CD8-positive, alpha-beta memory T cell (primary cell): ENCODE measurements around the gene DUXB. TPM values are rescaled to one million over a fixed set of nuclear protein-coding genes. Genes with fewer than 3 reads are reported as not detected.
A peak's percentile ranks its signal among the peaks of the same experiment; 100 is the strongest.

Source experiments
- CTCF ChIA-PET: fragments of 350-600 bp; sonication (Branson Sonifier 250); formaldehyde crosslinking; loops from one replicate; lab custom pipeline; 2021; ENCODE audit warnings: antibody characterized with exemption; lab: Charles Lee
- POLR2A ChIA-PET: fragments of 350-600 bp; sonication (Branson Sonifier 250); formaldehyde crosslinking; loops from one replicate; lab custom pipeline; 2021; ENCODE audit warnings: antibody characterized with exemption; lab: Charles Lee
- DNase-seq, 5 donors: peaks; one replicate each; pipeline versions ENCODE4 v3.0.0 to v3.0.0-alpha.2; 2020 to 2022; ENCODE audit warnings: mixed read lengths in 1 of 5
- H3K27ac ChIP-seq: one replicate; pipeline ENCODE4 v1.7.0; 2013; ENCODE audit warnings: low read depth, mild to moderate bottlenecking, low read length, moderate library complexity
- H3K27me3 ChIP-seq: 2 replicates; pipeline ENCODE4 v1.7.0; 2013; ENCODE audit warnings: low read length, mild to moderate bottlenecking; ENCODE audit not compliant: insufficient read depth, poor library complexity, severe bottlenecking
- H3K36me3 ChIP-seq: 2 replicates; pipeline ENCODE4 v1.7.0; 2013; ENCODE audit warnings: mild to moderate bottlenecking, low read length, moderate library complexity; ENCODE audit not compliant: insufficient read depth
- H3K4me1 ChIP-seq: 2 replicates; pipeline ENCODE4 v1.7.0; 2013; ENCODE audit warnings: mild to moderate bottlenecking, low read length, moderate library complexity; ENCODE audit not compliant: insufficient read depth
- H3K4me3 ChIP-seq: 2 replicates; pipeline ENCODE4 v1.7.0; 2013; ENCODE audit warnings: mild to moderate bottlenecking, low read length
- H3K9me3 ChIP-seq: 2 replicates; pipeline ENCODE4 v1.7.0; 2013; ENCODE audit warnings: mild to moderate bottlenecking, low read length
- H3K27ac Mint-ChIP-seq, 8 donors: one replicate each; pipeline ENCODE4 v1.8.0; 2020 to 2021; ENCODE audit warnings: mixed read lengths in 8 of 8, mild to moderate bottlenecking in 6 of 8, inconsistent platforms in 3 of 8, moderate library complexity in 3 of 8
- H3K27me3 Mint-ChIP-seq, 2 donors: one replicate each; pipeline ENCODE4 v1.8.0; 2020 to 2021; ENCODE audit warnings: mixed read lengths in 2 of 2, mild to moderate bottlenecking in 1 of 2, moderate library complexity in 1 of 2
- H3K36me3 Mint-ChIP-seq, 3 donors: one replicate each; pipeline ENCODE4 v1.8.0; 2020 to 2021; ENCODE audit warnings: mixed read lengths in 3 of 3, inconsistent platforms in 1 of 3, mild to moderate bottlenecking in 1 of 3
- H3K4me1 Mint-ChIP-seq, 3 donors: one replicate each; pipeline ENCODE4 v1.8.0; 2020 to 2021; ENCODE audit warnings: mixed read lengths in 3 of 3, inconsistent platforms in 1 of 3, mild to moderate bottlenecking in 1 of 3
- H3K4me3 Mint-ChIP-seq, 7 donors: one replicate each; pipeline ENCODE4 v1.8.0; 2020 to 2021; ENCODE audit warnings: mixed read lengths in 7 of 7, mild to moderate bottlenecking in 6 of 7, moderate library complexity in 4 of 7, inconsistent platforms in 2 of 7
- H3K9me3 Mint-ChIP-seq, 5 donors: one replicate each; pipeline ENCODE4 v1.8.0; 2020 to 2022; ENCODE audit warnings: mixed read lengths in 5 of 5, mild to moderate bottlenecking in 3 of 5, moderate library complexity in 2 of 5, inconsistent platforms in 1 of 5
- polyA plus RNA-seq: library from polyadenylated mRNA; unstranded; fragments of 300-500 nt; fragmentation: Illumina TruSeq; gene quantifications from one replicate; pipeline ENCODE4 v1.2.3, GENCODE V29; 2021
- total RNA-seq, 2 experiments: library from RNA; stranded (reverse); gene quantifications; one replicate each; pipeline ENCODE4 v1.2.3, GENCODE V29; 2021

Gene DUXB
- total and polyA plus RNA-seq, 3 experiments from 2014 or later, result not detected

DNA sequence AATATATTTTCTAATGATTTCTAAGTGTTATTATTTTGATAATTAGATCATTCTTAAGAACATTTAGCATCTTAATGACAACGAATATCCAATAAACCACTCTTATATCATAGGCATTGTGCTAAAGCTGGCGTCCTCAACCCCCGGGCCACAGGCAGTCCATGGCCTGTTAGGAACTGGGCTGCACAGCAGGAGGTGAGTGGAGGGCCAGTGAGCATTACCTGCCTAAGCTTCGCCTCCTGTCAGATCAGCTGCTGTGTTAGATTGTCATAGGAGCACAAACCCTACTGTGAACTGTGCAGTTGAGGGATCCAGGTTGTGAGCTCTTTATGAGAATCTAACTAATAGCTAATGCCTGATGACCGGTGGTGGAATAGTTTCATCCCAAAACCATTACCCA, 3.7 kb downstream of the DUXB start:
- Mint-ChIP-seq H3K9me3 (no peaks in the 10 kb centered on the region), H3K4me1 (no peaks in the 10 kb centered on the region), H3K27me3 (no peaks in the 10 kb centered on the region), H3K27ac (no peak overlapping the region), H3K4me3 (no peak overlapping the region), H3K36me3 (peaks cover 0 to 4% (median 0%) of the 10 kb centered on the region in 3 donors)
- Histone ChIP-seq H3K4me1 (no peaks in the 10 kb centered on the region), H3K9me3 (no peaks in the 10 kb centered on the region), H3K36me3 (no peaks in the 10 kb centered on the region), H3K4me3 (no peak overlapping the region), H3K27me3 (no peaks in the 10 kb centered on the region), H3K27ac (no peak overlapping the region)
- CTCF ChIA-PET, result no interaction called here
- DNase-seq, result no peak
- POLR2A ChIA-PET, result no interaction called here

DNA sequence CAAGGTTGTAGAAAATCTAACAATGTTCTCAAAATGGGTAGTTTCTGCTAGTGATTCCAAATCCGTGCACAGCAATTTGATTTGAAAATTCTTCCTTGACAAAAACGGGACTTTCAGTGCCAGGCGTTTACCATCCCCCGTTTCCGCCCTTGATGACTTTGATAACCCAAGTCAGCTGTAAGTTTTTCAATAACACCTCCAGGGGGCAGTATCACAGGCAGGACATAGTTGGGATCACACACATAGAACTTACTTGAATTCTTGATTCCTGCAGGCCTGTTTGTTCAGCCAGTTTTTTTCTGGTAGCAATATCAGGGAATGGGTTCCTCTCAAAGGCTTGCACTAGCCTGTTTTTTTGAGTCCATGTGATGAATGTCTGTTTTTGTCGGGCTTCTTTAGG, 5.6 kb downstream of the DUXB start:
- Mint-ChIP-seq H3K4me1 (no peaks in the 10 kb centered on the region), H3K27ac (no peak overlapping the region), H3K4me3 (no peak overlapping the region), H3K9me3 (no peaks in the 10 kb centered on the region), H3K27me3 (no peaks in the 10 kb centered on the region), H3K36me3 (peaks cover 0 to 4% (median under 1%) of the 10 kb centered on the region in 3 donors)
- no peak overlapping the region for H3K27ac ChIP-seq
- DNase-seq, result no peak
- ChIA-PET CTCF (no interaction called here), POLR2A (no interaction called here)
- H3K36me3 ChIP-seq, result no peaks in the 10 kb centered on the region
- H3K4me3 ChIP-seq, result no peak overlapping the region
- no peaks in the 10 kb centered on the region for H3K27me3 ChIP-seq
- no peaks in the 10 kb centered on the region for H3K9me3 ChIP-seq
- no peaks in the 10 kb centered on the region for H3K4me1 ChIP-seq

DNA sequence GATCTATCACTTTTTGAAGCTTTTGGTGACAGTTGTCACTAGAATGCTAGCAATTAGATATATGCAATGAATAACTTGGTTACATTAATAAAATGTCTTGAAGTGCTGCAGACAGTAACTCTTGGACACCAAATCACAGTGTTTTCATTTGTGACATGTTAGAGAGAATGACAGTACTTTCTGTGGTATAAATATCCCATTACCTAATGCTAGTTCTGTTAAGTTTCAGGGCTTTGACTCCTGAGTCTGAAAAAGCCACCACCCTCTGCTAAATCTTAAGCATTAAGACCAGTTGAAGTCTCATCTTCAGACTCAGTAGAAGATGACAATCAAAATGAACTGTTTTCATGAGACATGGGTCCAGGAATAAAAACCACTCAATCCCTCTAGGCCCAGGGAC, 13.9 kb downstream of the DUXB start:
- no peak for DNase-seq
- no peaks in the 10 kb centered on the region for H3K27me3 Mint-ChIP-seq
- CTCF ChIA-PET, result no interaction called here
- peaks cover 0 to 3% (median 1%) of the 10 kb centered on the region in 3 donors for H3K36me3 Mint-ChIP-seq
- H3K9me3 Mint-ChIP-seq, result peaks cover 0 to 2% (median 0%) of the 10 kb centered on the region in 5 donors
- POLR2A ChIA-PET, result no interaction called here
- no peak overlapping the region for H3K27ac ChIP-seq
- no peak overlapping the region for H3K4me3 ChIP-seq
- no peaks in the 10 kb centered on the region for H3K27me3 ChIP-seq
- no peaks in the 10 kb centered on the region for H3K9me3 ChIP-seq
- H3K4me3 Mint-ChIP-seq, result no peak overlapping the region
- no peaks in the 10 kb centered on the region for H3K4me1 ChIP-seq
- peak overlapping the region in 1 of 8 donors; percentile 22 for H3K27ac Mint-ChIP-seq
- no peaks in the 10 kb centered on the region for H3K36me3 ChIP-seq
- H3K4me1 Mint-ChIP-seq, result peaks cover 0 to 10% (median 5%) of the 10 kb centered on the region in 3 donors

DNA sequence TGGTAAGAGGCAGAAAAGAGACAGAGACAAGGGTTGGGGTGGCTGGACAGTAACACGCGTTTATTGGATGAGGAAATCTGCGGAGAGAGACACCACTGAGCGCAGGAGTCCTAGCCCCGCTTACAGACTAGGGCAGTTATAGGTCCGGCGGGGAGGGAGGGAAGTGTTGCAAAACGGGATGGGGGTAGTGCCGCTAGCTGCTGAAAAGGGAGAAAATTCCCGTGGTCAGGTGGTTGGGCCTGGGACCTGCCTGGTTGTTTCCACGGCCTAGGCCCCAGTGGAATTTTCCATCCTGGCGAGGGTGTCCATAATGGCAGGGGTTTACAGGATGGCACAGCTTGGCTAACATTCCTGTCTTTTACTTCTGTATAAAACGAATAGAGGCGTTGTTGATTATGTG, 19.0 kb downstream of the DUXB start:
- H3K4me1 Mint-ChIP-seq, result peaks cover 0 to 5% (median 0%) of the 10 kb centered on the region in 3 donors
- ChIA-PET POLR2A (no interaction called here), CTCF (no interaction called here)
- no peaks in the 10 kb centered on the region for H3K27me3 ChIP-seq
- DNase-seq, result no peak
- H3K27me3 Mint-ChIP-seq, result no peaks in the 10 kb centered on the region
- no peaks in the 10 kb centered on the region for H3K9me3 ChIP-seq
- H3K36me3 Mint-ChIP-seq, result peaks cover 0 to 6% (median 0%) of the 10 kb centered on the region in 3 donors
- no peak overlapping the region for H3K4me3 Mint-ChIP-seq
- H3K4me1 ChIP-seq, result no peaks in the 10 kb centered on the region
- H3K36me3 ChIP-seq, result no peaks in the 10 kb centered on the region
- H3K4me3 ChIP-seq, result no peak overlapping the region
- H3K27ac Mint-ChIP-seq, result peak overlapping the region in 1 of 8 donors; percentile 52
- H3K9me3 Mint-ChIP-seq, result no peaks in the 10 kb centered on the region
- no peak overlapping the region for H3K27ac ChIP-seq

DNA sequence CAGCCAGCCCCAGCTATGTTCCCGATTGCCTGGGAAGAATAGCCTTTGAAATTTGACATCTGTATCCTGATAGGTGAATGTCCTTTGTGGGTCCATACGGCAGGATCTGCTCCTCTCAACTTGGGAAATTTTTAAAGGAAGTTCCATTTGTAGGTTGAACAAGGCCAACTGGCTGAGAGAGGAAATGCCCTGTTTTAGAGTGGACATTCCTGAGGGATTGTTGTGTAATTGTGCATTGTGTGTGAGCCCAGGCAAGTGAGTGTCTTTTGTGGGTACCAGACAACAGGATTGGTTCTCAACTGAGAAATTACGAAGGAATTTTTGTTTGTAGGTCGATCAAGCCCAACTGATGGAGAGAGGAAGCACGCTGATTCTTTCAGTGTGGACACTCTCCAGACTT, 21.9 kb downstream of the DUXB start:
- Mint-ChIP-seq H3K9me3 (no peaks in the 10 kb centered on the region), H3K36me3 (peaks cover 0 to 6% (median 0%) of the 10 kb centered on the region in 3 donors), H3K4me1 (no peaks in the 10 kb centered on the region), H3K27ac (no peak overlapping the region), H3K4me3 (no peak overlapping the region), H3K27me3 (no peaks in the 10 kb centered on the region)
- Histone ChIP-seq H3K27ac (no peak overlapping the region), H3K4me3 (no peak overlapping the region), H3K9me3 (no peaks in the 10 kb centered on the region), H3K36me3 (no peaks in the 10 kb centered on the region), H3K27me3 (no peaks in the 10 kb centered on the region), H3K4me1 (no peaks in the 10 kb centered on the region)
- no peak for DNase-seq
- ChIA-PET CTCF (no interaction called here), POLR2A (no interaction called here)

- CTCF ChIA-PET, result interaction anchor here (1.2 to 1.5 kb wide), 2 partner anchors 17 to 21 kb away, joined by 3 to 4 read pairs; no protein-coding TSS in a partner anchor
- H3K9me3 ChIP-seq, result no peaks in the 10 kb centered on the region
- Mint-ChIP-seq H3K27me3 (no peaks in the 10 kb centered on the region), H3K27ac (no peak within 1 kb of the TSS), H3K4me3 (peak within 1 kb of the TSS in 1 of 7 donors; percentile 37), H3K4me1 (no peaks in the 10 kb centered on the region), H3K36me3 (peaks cover 0 to 3% (median 0%) of the 10 kb centered on the region in 3 donors), H3K9me3 (no peaks in the 10 kb centered on the region)
- H3K27ac ChIP-seq, result no peak within 1 kb of the TSS
- no peaks in the 10 kb centered on the region for H3K27me3 ChIP-seq
- no peak for DNase-seq
- H3K4me3 ChIP-seq, result no peak within 1 kb of the TSS
- no peaks in the 10 kb centered on the region for H3K4me1 ChIP-seq
- no peaks in the 10 kb centered on the region for H3K36me3 ChIP-seq
- POLR2A ChIA-PET, result no interaction called here
These were observed 24.4 kb downstream of the DUXB start, which contains the start of gene CPHXL2 for GRCh38 chr16:75676909-75677308. TSS of gene CPHXL2 (minus strand) at chr16:75677009. CDS start at chr16:75676999, 10 bp downstream.

DNA sequence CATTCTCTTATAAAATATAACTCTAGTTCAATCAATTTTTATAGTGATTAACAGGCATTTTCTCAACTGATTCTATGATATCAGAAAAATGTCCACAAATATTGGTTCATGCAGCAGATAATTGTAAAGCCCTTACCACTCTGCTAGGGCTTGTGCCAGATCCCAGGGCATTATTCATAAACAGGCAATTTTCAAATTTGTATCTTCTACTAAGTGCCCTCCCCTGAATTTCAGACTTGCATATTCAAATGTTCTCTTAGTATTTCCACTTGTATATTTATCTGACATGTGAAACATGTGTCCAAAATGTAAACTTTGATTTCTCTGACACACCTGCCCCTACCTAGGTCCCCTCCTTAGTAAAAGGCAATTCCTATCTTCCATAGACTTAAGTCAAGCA, 33.8 kb downstream of the DUXB start:
- no peak for DNase-seq
- Mint-ChIP-seq H3K27ac (no peak overlapping the region), H3K4me3 (no peak overlapping the region), H3K9me3 (no peaks in the 10 kb centered on the region), H3K36me3 (peaks cover 0 to 2% (median 0%) of the 10 kb centered on the region in 3 donors), H3K4me1 (peaks cover 0 to 3% (median under 1%) of the 10 kb centered on the region in 3 donors), H3K27me3 (no peaks in the 10 kb centered on the region)
- Histone ChIP-seq H3K9me3 (no peaks in the 10 kb centered on the region), H3K27ac (no peak overlapping the region), H3K36me3 (no peaks in the 10 kb centered on the region), H3K4me3 (no peak overlapping the region), H3K4me1 (no peaks in the 10 kb centered on the region), H3K27me3 (no peaks in the 10 kb centered on the region)
- POLR2A ChIA-PET, result no interaction called here
- CTCF ChIA-PET, result no interaction called here

- Mint-ChIP-seq H3K36me3 (peaks cover 0 to 53% (median 13%) of the 10 kb centered on the region in 3 donors), H3K4me1 (peaks cover 14 to 38% (median 36%) of the 10 kb centered on the region in 3 donors), H3K27me3 (no peaks in the 10 kb centered on the region), H3K9me3 (no peaks in the 10 kb centered on the region), H3K4me3 (no peak overlapping the region), H3K27ac (peak overlapping the region in 3 of 8 donors; percentile 10 to 93 (median 29))
- ChIA-PET CTCF (interaction anchor here (1.1 to 1.9 kb wide), 2 partner anchors 11 to 16 kb away, joined by 3 to 5 read pairs; partner anchors contain the start of gene CPHXL2), POLR2A (no interaction called here)
- no peak for DNase-seq
- Histone ChIP-seq H3K27me3 (no peaks in the 10 kb centered on the region), H3K9me3 (no peaks in the 10 kb centered on the region), H3K27ac (no peak overlapping the region), H3K4me3 (no peak overlapping the region), H3K4me1 (no peaks in the 10 kb centered on the region), H3K36me3 (peaks cover 23% of the 10 kb centered on the region)
These were observed 40.4 kb downstream of the DUXB start for GRCh38 chr16:75660726-75661302.
